ENCODE data around the gene RAB42. TPM values are rescaled to one million over a fixed set of nuclear protein-coding genes. Genes with fewer than 3 reads are reported as not detected.

Gene RAB42
- total RNA-seq, 2 donors from 2014 or later: 0.99 to 2.3 TPM

DNA sequence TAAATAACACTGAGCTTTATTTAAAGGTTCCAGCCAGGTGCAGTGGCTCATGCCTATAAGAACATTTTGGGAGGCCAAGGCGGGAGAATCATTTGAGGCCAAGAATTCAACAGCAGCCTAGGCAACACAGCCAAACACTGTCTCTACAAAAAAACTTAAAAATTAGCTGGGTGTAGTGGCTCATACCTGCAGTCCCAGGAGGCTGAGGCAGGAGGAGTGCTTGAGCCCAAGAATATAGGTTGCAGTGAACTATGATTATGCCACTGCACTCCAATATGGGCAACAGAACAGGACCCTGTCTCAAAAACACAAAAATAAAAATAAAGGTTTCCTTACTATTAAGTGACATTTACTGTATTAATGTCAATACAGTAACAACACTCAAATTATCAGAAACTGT is 48.7 kb downstream of the RAB42 start:
- TF ChIP-seq, protein P1, sequence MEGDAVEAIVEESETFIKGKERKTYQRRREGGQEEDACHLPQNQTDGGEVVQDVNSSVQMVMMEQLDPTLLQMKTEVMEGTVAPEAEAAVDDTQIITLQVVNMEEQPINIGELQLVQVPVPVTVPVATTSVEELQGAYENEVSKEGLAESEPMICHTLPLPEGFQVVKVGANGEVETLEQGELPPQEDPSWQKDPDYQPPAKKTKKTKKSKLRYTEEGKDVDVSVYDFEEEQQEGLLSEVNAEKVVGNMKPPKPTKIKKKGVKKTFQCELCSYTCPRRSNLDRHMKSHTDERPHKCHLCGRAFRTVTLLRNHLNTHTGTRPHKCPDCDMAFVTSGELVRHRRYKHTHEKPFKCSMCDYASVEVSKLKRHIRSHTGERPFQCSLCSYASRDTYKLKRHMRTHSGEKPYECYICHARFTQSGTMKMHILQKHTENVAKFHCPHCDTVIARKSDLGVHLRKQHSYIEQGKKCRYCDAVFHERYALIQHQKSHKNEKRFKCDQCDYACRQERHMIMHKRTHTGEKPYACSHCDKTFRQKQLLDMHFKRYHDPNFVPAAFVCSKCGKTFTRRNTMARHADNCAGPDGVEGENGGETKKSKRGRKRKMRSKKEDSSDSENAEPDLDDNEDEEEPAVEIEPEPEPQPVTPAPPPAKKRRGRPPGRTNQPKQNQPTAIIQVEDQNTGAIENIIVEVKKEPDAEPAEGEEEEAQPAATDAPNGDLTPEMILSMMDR (IDR thresholded peaks at IDR 0.05): no peak
- intact Hi-C loops (cut with DNase I): loop anchor here (5.0 kb wide), 1 partner anchor 97 kb away; the partner anchor contains the start of gene YTHDF2
- Histone ChIP-seq H3K9me3 (no peaks in the 10 kb centered on the region), H3K36me3 (no peaks in the 10 kb centered on the region), H3K9ac (ENCODE audit: low read depth in 2 of 2, low read length in 2 of 2) (no peak overlapping the region), H3K4me1 (peaks cover 12% of the 10 kb centered on the region), H3K4me3 (no peak overlapping the region), H3K27me3 (no peaks in the 10 kb centered on the region), H3K27ac (no peak overlapping the region)
- no peak for DNase-seq

DNA sequence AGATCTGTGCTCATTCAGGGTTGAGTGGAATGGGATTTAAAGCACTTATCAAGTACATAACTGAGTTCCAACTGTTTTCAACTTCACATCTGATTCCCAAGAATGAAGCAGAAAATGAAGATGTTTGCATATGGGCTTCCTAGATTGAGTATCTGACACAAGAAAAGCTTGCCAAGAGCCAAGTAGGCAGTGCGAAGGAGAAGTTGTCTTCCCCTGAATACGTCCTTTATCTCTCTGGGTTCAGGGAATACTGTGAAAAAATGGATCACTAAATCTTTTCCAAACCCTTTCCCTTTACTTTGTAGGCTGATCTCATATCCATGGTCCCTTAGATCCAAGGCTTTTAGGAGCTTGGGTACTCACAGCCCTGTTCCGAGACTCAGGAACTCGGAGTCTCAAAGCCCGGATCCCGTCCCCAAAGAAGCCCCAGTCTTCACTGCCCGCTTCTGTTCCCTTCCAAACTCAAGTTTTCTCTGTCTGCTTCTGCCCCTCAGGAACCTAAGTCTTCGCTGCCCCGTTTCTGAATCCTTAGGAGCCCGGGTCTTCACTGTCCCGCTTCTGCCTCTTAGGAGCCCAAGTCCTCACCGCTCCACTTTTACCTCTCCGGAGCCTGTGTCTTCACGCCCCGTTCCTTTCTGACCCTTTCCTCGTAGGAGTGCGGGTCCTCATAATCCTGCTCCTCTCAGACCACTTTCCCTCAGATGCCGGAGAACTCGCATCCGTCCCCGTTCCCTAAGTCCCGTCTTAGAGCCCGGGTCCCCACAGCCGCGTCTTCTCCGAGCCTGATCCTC is 50.2 kb downstream of the RAB42 start:
- Histone ChIP-seq H3K27me3 (no peaks in the 10 kb centered on the region), H3K36me3 (no peaks in the 10 kb centered on the region), H3K9ac (ENCODE audit: low read depth in 2 of 2, low read length in 2 of 2) (peak overlapping the region; percentile 94 to 100), H3K4me3 (peak overlapping the region; percentile 88), H3K9me3 (no peaks in the 10 kb centered on the region), H3K27ac (peak overlapping the region; percentile 88), H3K4me1 (peaks cover 12% of the 10 kb centered on the region)
- no peak for DNase-seq
- intact Hi-C loops (cut with DNase I): loop anchor here (5.0 kb wide), 1 partner anchor 95 kb away; the partner anchor contains the start of gene YTHDF2
- TF ChIP-seq, protein P1 (IDR thresholded peaks at IDR 0.05): no peak

DNA sequence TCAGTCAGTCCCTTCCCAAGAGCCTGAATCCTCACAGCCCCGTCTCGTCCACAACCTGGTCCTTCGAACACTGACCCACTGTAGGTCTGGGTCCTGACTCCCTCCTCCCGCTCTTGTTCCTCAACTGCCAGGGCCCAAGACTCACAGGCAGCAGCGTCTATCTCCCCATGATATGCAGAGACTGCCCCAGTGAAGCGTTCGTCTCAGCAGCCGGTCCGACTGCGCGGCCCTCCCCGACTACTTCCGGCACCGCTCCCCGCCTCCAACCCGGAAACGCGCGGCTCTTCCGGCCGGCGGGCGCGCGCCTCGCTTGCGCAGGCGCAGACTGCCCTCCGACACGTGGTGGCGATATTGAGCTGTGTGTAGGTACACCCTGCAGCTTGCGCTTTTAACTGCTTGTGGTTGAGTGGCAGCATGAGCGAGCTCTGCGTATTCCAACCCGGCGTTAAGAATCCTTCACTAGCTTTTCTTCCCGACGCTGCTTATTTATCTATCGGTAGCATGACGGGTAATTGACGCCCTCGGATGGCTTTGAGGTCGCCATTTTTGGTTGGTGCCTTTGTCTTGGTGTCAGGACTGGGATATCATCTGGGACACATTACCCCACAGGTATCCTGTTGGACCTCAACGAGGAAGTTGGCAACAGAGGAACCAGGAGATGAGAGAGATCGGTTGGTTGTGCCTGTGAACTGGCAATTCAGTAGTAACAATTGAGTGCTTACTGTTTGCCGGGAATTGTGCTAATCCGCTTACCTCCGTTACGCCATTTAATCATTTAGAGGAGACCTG is 51.0 kb downstream of the RAB42 start, which contains the start of gene TAF12:
TSS of gene TAF12 (minus strand) at position 221 of the 789 bp plus-strand sequence. CDS start 20,986 bp downstream, outside the sequence.
- TF ChIP-seq, protein P1 (IDR thresholded peaks at IDR 0.05): peak; percentile 12
- peaks cover 18% of the 10 kb centered on the region for H3K4me1 ChIP-seq
- intact Hi-C loops (cut with DNase I): loop anchor here (5.0 kb wide), 1 partner anchor 94 kb away; the partner anchor contains the start of gene YTHDF2
- H3K4me3 ChIP-seq: peak within 1 kb of the TSS; percentile 88
- peak within 1 kb of the TSS; percentile 88 for H3K27ac ChIP-seq
- DNase-seq: peak; percentile 95
- peak within 1 kb of the TSS; percentile 94 to 100 for H3K9ac ChIP-seq (ENCODE audit: low read depth in 2 of 2, low read length in 2 of 2)
- H3K27me3 ChIP-seq: no peaks in the 10 kb centered on the region
- no peaks in the 10 kb centered on the region for H3K36me3 ChIP-seq
- no peaks in the 10 kb centered on the region for H3K9me3 ChIP-seq

DNA sequence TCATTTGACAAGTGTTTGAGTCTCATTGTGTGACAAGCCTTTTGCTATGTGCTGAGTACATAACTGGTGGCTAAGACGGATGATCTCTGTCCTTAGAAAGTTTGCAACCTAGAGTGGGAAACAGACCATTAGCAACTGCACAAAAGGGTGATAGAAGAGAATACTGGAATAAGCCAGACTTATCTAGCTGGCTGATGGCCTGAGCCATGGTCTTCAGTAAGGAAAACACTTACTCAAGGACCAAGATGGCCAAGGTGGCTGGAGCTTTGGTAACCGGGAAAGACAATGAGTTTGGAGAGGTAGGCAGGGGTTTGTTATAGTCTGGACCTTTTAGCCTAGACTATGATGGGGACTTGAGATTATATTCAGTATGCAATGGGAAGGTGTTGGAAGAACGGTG is 52.4 kb downstream of the RAB42 start:
- H3K9ac ChIP-seq (ENCODE audit: low read depth in 2 of 2, low read length in 2 of 2): peak overlapping the region in 1 of 2 donors; percentile 100
- no peaks in the 10 kb centered on the region for H3K27me3 ChIP-seq
- DNase-seq: no peak
- H3K27ac ChIP-seq: peak overlapping the region; percentile 88
- H3K4me3 ChIP-seq: no peak overlapping the region
- no peaks in the 10 kb centered on the region for H3K9me3 ChIP-seq
- intact Hi-C loops (cut with DNase I): loop anchor here (5.0 kb wide), 1 partner anchor 93 kb away; the partner anchor contains the start of gene YTHDF2
- TF ChIP-seq, protein P1 (IDR thresholded peaks at IDR 0.05): no peak
- no peaks in the 10 kb centered on the region for H3K36me3 ChIP-seq
- peaks cover 18% of the 10 kb centered on the region for H3K4me1 ChIP-seq

Other genes with a start within 250 kb of the RAB42 start
- gene PHACTR4, start 222.5 kb upstream of the RAB42 start, total RNA-seq: 10 to 100 TPM; 43.1 to 49.8 TPM
- gene RCC1, start 86.2 kb upstream of the RAB42 start, total RNA-seq: 100 to 1,000 TPM in 1 of 2 donors, 10 to 100 TPM in 1; 29.9 to 101 TPM
- 10 to 100 TPM; 22.1 to 28.6 TPM for gene TRNAU1AP, start 39.2 kb upstream of the RAB42 start, total RNA-seq
- 10 to 100 TPM; 14.5 to 16.9 TPM for gene TAF12, start 50.8 kb downstream of the RAB42 start, total RNA-seq
- gene RNU11, start 56.3 kb downstream of the RAB42 start, total RNA-seq: not detected
- 10 to 100 TPM; 14.0 to 14.9 TPM for gene GMEB1, start 76.5 kb downstream of the RAB42 start, total RNA-seq
- gene YTHDF2, start 144.7 kb downstream of the RAB42 start, total RNA-seq: 10 to 100 TPM; 59.0 to 71.7 TPM
- under 1 TPM; 0.12 to 0.16 TPM for gene OPRD1, start 219.9 kb downstream of the RAB42 start, total RNA-seq

Data from colonic mucosa (tissue), 4 donors.